Endodermal cell (in vitro differentiated cells): Measurements from ENCODE around the gene MAP3K20. TPM values are rescaled to one million over a fixed set of nuclear protein-coding genes. Genes with fewer than 3 reads are reported as not detected.

Experiments used
- DNase-seq: peaks from one replicate; pipeline ENCODE4 v3.0.0-alpha.2; 2017
- H3K27ac ChIP-seq: 2 replicates; pipeline ENCODE4 v1.5.1; 2013; ENCODE audit warnings: mild to moderate bottlenecking, low read depth, low read length, moderate library complexity
- H3K27me3 ChIP-seq: 2 replicates; pipeline ENCODE4 v1.6.1; 2013; ENCODE audit warnings: mild to moderate bottlenecking, low read length, moderate library complexity; ENCODE audit not compliant: insufficient read depth, control insufficient read depth, poor library complexity, severe bottlenecking
- H3K36me3 ChIP-seq: 2 replicates; pipeline ENCODE4 v1.7.0; 2013; ENCODE audit warnings: mild to moderate bottlenecking, low read length, moderate library complexity; ENCODE audit not compliant: control insufficient read depth, insufficient read depth
- H3K4me1 ChIP-seq: one replicate; pipeline ENCODE4 v1.7.0; 2013; ENCODE audit warnings: low read length; ENCODE audit not compliant: control insufficient read depth, insufficient read depth
- H3K4me3 ChIP-seq: 2 replicates; pipeline ENCODE4 v1.5.1; 2013; ENCODE audit warnings: mild to moderate bottlenecking, low read length, moderate library complexity
- H3K9ac ChIP-seq: 2 replicates; pipeline ENCODE4 v1.6.1; 2013; ENCODE audit warnings: mild to moderate bottlenecking, low read length, moderate library complexity; ENCODE audit not compliant: poor library complexity, severe bottlenecking; ENCODE audit errors: extremely low read depth
- H3K9me3 ChIP-seq: 2 replicates; pipeline ENCODE4 v1.6.1; 2013; ENCODE audit warnings: mild to moderate bottlenecking, low read length, moderate library complexity; ENCODE audit not compliant: control insufficient read depth
- H3K27ac Mint-ChIP-seq: 2 replicates; pipeline ENCODE4 v1.8.0; 2020; ENCODE audit warnings: mixed read lengths
- H3K27me3 Mint-ChIP-seq: 2 replicates; pipeline ENCODE4 v1.8.0; 2021; ENCODE audit warnings: mild to moderate bottlenecking, mixed read lengths; ENCODE audit not compliant: insufficient read depth
- H3K36me3 Mint-ChIP-seq: 2 replicates; pipeline ENCODE4 v1.8.0; 2020; ENCODE audit warnings: low read depth, mixed read lengths
- H3K4me1 Mint-ChIP-seq: 2 replicates; pipeline ENCODE4 v1.8.0; 2020; ENCODE audit warnings: mixed read lengths
- H3K4me3 Mint-ChIP-seq: 2 replicates; pipeline ENCODE4 v1.8.0; 2020; ENCODE audit warnings: mild to moderate bottlenecking, moderate library complexity, mixed read lengths
- H3K9me3 Mint-ChIP-seq: 2 replicates; pipeline ENCODE4 v1.8.0; 2020; ENCODE audit warnings: mild to moderate bottlenecking, mixed read lengths
- CTCF ChIP-seq: fragments of 200-600 bp; sonication (generic); conservative IDR thresholded peaks from 2 replicates; pipeline ENCODE4 v1.5.0; 2021; ENCODE audit warnings: antibody characterized with exemption, mild to moderate bottlenecking
- WGBS, 2 experiments: methylation state at CpG; one replicate each; pipeline versions ENCODE4 v1.1.5 to v1.1.7; 2013; ENCODE audit warnings: missing lambda C conversion rate in 2 of 2, mixed read lengths in 1 of 2; ENCODE audit not compliant: insufficient coverage in 1 of 2, insufficient read length in 1 of 2; 5-methylcytosine and 5-hydroxymethylcytosine counted together
- total RNA-seq, 2 donors: library from RNA; stranded (reverse); fragmentation: NEBNext Ultra II Directional in 1 of 2; extraction: Animal tissue kit (Norgen Biotek cat#: 25700) in 1 of 2; gene quantifications; 2 replicates in 1 of 2; 3 replicates in 1 of 2; pipeline ENCODE4 v1.2.1, GENCODE V29; 2021

The MAP3K20 gene
- total RNA-seq, 2 donors from 2014 or later, result 29.4 to 29.9 TPM

DNA sequence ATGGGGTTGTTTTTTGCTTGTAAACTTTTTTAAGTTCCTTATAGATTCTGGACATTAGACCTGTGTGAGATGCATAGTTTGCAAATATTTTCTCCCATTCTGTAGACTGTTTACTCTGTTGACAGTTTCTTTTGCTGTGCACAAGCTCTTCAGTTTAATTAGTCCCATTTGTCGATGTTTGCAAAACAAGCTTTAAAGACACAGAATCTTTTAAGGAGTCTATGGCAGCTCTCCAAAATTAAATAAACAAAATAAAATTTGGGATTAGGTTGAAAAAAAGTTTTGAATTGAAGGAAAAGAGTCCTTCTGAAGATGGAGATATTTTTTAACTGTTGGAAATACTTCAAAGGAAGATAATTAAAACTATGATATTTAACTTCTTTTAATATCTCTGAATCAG lies 88.8 kb downstream of the MAP3K20 start:
- peaks cover 5% of the 10 kb centered on the region for H3K36me3 ChIP-seq
- H3K9ac ChIP-seq, result no peak overlapping the region
- Mint-ChIP-seq H3K27ac (no peak overlapping the region), H3K4me1 (peaks cover 8% of the 10 kb centered on the region), H3K4me3 (no peak overlapping the region), H3K27me3 (no peaks in the 10 kb centered on the region), H3K9me3 (peaks cover 6% of the 10 kb centered on the region), H3K36me3 (peaks cover 10% of the 10 kb centered on the region)
- H3K27ac ChIP-seq, result no peak overlapping the region
- 92% methylated on average over 1 of the region's 1 CpG; no CpG with 5 or more reads in 1 of the 2 experiments for WGBS, 2 experiments
- no peak for DNase-seq
- no peak overlapping the region for H3K4me3 ChIP-seq
- TF ChIP-seq CTCF, result no peak
- no peaks in the 10 kb centered on the region for H3K27me3 ChIP-seq
- peaks cover 7% of the 10 kb centered on the region for H3K9me3 ChIP-seq
- H3K4me1 ChIP-seq, result peaks cover 3% of the 10 kb centered on the region

- peaks cover 7% of the 10 kb centered on the region for H3K9me3 ChIP-seq
- TF ChIP-seq CTCF, result no peak
- H3K4me3 ChIP-seq, result no peak overlapping the region
- no peaks in the 10 kb centered on the region for H3K27me3 Mint-ChIP-seq
- peaks cover 6% of the 10 kb centered on the region for H3K9me3 Mint-ChIP-seq
- H3K9ac ChIP-seq, result no peak overlapping the region
- no peak for DNase-seq
- peaks cover 3% of the 10 kb centered on the region for H3K4me1 Mint-ChIP-seq
- H3K27ac ChIP-seq, result no peak overlapping the region
- H3K27ac Mint-ChIP-seq, result no peak overlapping the region
- 80 to 95% methylated on average over 1 to 4 of the region's 5 CpGs for WGBS, 2 experiments
- peaks cover 3% of the 10 kb centered on the region for H3K4me1 ChIP-seq
- H3K4me3 Mint-ChIP-seq, result no peak overlapping the region
- peaks cover 10% of the 10 kb centered on the region for H3K36me3 Mint-ChIP-seq
- H3K27me3 ChIP-seq, result no peaks in the 10 kb centered on the region
- H3K36me3 ChIP-seq, result peaks cover 5% of the 10 kb centered on the region
Observed at GRCh38 chr2:173165443-173166238, 90.0 kb downstream of the MAP3K20 start.

DNA sequence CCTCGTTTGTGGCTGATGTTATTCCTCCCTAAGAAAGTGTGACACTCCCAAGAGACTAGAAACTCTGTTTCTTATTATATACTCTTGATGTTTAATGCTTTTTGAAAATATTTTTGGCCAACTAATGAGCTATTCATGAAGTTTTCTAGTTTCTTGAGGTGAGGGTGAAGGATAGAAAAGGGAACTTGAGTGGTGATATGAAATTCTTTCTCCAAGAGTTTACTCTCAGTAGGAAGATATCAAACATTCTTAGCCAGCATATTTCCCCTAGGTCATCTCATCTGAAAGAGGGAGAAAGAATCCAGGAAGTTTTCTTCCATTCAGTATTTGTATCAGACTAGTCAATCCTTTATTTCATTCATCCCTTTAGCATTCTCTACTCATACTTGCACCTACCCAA lies 95.7 kb downstream of the MAP3K20 start:
- no peaks in the 10 kb centered on the region for H3K27me3 ChIP-seq
- no peak overlapping the region for H3K27ac Mint-ChIP-seq
- H3K4me3 Mint-ChIP-seq, result no peak overlapping the region
- H3K4me1 ChIP-seq, result peaks cover 3% of the 10 kb centered on the region
- H3K36me3 Mint-ChIP-seq, result peaks cover 6% of the 10 kb centered on the region
- no peak overlapping the region for H3K9ac ChIP-seq
- H3K36me3 ChIP-seq, result no peaks in the 10 kb centered on the region
- peaks cover 24% of the 10 kb centered on the region for H3K4me1 Mint-ChIP-seq
- no peak overlapping the region for H3K4me3 ChIP-seq
- H3K27ac ChIP-seq, result no peak overlapping the region
- 85% methylated on average over 1 of the region's 1 CpG; no CpG with 5 or more reads in 1 of the 2 experiments for WGBS, 2 experiments
- no peaks in the 10 kb centered on the region for H3K27me3 Mint-ChIP-seq
- H3K9me3 ChIP-seq, result no peaks in the 10 kb centered on the region
- DNase-seq, result no peak
- H3K9me3 Mint-ChIP-seq, result peaks cover 7% of the 10 kb centered on the region
- TF ChIP-seq CTCF, result no peak
